DOHH2 (cell line): Measurements from ENCODE around the gene GPR27.

Experiments used
- H3F3A ChIP-seq: fragments of 200-600 bp; sonication (generic), shearing (Covaris generic); 2 replicates; pipeline ENCODE4 v1.6.0; 2016; ENCODE audit warnings: antibody characterized with exemption, mild to moderate bottlenecking; ENCODE audit not compliant: control insufficient read depth, insufficient read depth
- H3K27ac ChIP-seq: fragments of 200-600 bp; sonication (generic); 2 replicates; pipeline ENCODE4 v1.5.1; 2014; ENCODE audit warnings: low read depth, mild to moderate bottlenecking, low read length, moderate library complexity
- H3K27me3 ChIP-seq: fragments of 200-600 bp; sonication (generic); 2 replicates; pipeline ENCODE4 v1.6.1; 2014; ENCODE audit warnings: mild to moderate bottlenecking, low read length, mixed read lengths; ENCODE audit not compliant: control insufficient read depth
- H3K36me3 ChIP-seq: fragments of 200-600 bp; sonication (generic); 2 replicates; pipeline ENCODE4 v1.6.1; 2014; ENCODE audit warnings: mild to moderate bottlenecking, low read length, moderate library complexity, mixed read lengths; ENCODE audit not compliant: control insufficient read depth
- H3K4me1 ChIP-seq: fragments of 200-600 bp; sonication (generic); 2 replicates; pipeline ENCODE4 v1.6.1; 2014; ENCODE audit warnings: mild to moderate bottlenecking, low read length, mixed read lengths; ENCODE audit not compliant: control insufficient read depth
- H3K4me2 ChIP-seq: fragments of 200-600 bp; sonication (generic); 2 replicates; pipeline ENCODE4 v1.6.0; 2014; ENCODE audit warnings: mild to moderate bottlenecking, low read length, moderate library complexity
- H3K4me3 ChIP-seq: fragments of 200-600 bp; sonication (generic); 2 replicates; pipeline ENCODE4 v1.5.1; 2014; ENCODE audit warnings: mild to moderate bottlenecking, low read length, mixed read lengths
- H3K79me2 ChIP-seq: fragments of 200-600 bp; sonication (generic); 2 replicates; pipeline ENCODE4 v1.6.1; 2014; ENCODE audit warnings: mild to moderate bottlenecking, low read length, mixed read lengths; ENCODE audit not compliant: control insufficient read depth
- H3K9me2 ChIP-seq: fragments of 200-600 bp; sonication (generic); replicated peaks from 2 replicates; pipeline ENCODE4 v1.6.1; 2014; ENCODE audit warnings: mild to moderate bottlenecking, low read length, mixed read lengths; ENCODE audit not compliant: control insufficient read depth
- H3K9me3 ChIP-seq: fragments of 200-600 bp; sonication (generic); 2 replicates; pipeline ENCODE4 v1.6.1; 2014; ENCODE audit warnings: antibody characterized with exemption, low read length, mixed read lengths; ENCODE audit not compliant: control insufficient read depth, insufficient read depth
- H4K20me1 ChIP-seq: fragments of 200-600 bp; sonication (generic); 2 replicates; pipeline ENCODE4 v1.6.0; 2014; ENCODE audit warnings: low read depth, mild to moderate bottlenecking, antibody characterized with exemption, low read length, moderate library complexity; ENCODE audit not compliant: control insufficient read depth, insufficient read depth
- EZH2phosphoT487 ChIP-seq: fragments of 200-600 bp; sonication (generic); IDR thresholded peaks from 2 replicates; pipeline ENCODE4 v1.6.1; 2017; ENCODE audit warnings: borderline replicate concordance, mild to moderate bottlenecking, antibody characterized with exemption, low read length, moderate library complexity, mixed read lengths
- TF ChIP-seq, protein P1 (sequence below): fragments of 200-600 bp; sonication (generic); IDR thresholded peaks from one replicate; pipeline ENCODE4 v1.5.1; 2014; ENCODE audit warnings: antibody characterized with exemption, mild to moderate bottlenecking, low read depth, low read length; ENCODE audit not compliant: poor library complexity, severe bottlenecking

Gene GPR27

DNA sequence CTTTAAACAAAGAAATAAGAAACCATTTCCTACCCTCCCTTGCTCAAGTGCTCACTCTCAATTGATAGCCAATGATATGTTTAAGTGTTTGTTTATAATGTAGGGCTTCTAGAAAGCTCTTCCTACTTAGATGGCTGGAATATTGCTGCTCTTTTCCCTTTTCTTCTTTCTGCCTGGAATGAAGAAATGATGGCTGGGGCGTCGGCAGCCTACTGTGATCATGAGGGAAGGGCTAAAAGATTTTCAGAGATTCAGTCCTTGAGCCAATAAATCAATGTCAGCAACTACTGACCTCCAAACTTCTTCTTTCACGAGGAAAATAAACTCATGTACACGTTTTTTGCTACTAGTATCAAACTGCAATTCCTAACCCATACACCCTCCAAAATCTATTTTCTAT, 2.1 kb upstream of the GPR27 start:
- no peaks in the 10 kb centered on the region for H3K9me3 ChIP-seq
- no peaks in the 10 kb centered on the region for H3K36me3 ChIP-seq
- no peaks in the 10 kb centered on the region for H3K4me1 ChIP-seq
- no peaks in the 10 kb centered on the region for H3K27me3 ChIP-seq
- TF ChIP-seq EZH2phosphoT487, result no peak
- TF ChIP-seq, protein P1, sequence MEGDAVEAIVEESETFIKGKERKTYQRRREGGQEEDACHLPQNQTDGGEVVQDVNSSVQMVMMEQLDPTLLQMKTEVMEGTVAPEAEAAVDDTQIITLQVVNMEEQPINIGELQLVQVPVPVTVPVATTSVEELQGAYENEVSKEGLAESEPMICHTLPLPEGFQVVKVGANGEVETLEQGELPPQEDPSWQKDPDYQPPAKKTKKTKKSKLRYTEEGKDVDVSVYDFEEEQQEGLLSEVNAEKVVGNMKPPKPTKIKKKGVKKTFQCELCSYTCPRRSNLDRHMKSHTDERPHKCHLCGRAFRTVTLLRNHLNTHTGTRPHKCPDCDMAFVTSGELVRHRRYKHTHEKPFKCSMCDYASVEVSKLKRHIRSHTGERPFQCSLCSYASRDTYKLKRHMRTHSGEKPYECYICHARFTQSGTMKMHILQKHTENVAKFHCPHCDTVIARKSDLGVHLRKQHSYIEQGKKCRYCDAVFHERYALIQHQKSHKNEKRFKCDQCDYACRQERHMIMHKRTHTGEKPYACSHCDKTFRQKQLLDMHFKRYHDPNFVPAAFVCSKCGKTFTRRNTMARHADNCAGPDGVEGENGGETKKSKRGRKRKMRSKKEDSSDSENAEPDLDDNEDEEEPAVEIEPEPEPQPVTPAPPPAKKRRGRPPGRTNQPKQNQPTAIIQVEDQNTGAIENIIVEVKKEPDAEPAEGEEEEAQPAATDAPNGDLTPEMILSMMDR, result no peak
- H4K20me1 ChIP-seq, result no peaks in the 10 kb centered on the region
- no peaks in the 10 kb centered on the region for H3F3A ChIP-seq
- H3K27ac ChIP-seq, result no peak overlapping the region
- no peak overlapping the region for H3K4me3 ChIP-seq
- no peak overlapping the region for H3K4me2 ChIP-seq
- H3K9me2 ChIP-seq, result no peaks in the 10 kb centered on the region
- no peaks in the 10 kb centered on the region for H3K79me2 ChIP-seq

DNA sequence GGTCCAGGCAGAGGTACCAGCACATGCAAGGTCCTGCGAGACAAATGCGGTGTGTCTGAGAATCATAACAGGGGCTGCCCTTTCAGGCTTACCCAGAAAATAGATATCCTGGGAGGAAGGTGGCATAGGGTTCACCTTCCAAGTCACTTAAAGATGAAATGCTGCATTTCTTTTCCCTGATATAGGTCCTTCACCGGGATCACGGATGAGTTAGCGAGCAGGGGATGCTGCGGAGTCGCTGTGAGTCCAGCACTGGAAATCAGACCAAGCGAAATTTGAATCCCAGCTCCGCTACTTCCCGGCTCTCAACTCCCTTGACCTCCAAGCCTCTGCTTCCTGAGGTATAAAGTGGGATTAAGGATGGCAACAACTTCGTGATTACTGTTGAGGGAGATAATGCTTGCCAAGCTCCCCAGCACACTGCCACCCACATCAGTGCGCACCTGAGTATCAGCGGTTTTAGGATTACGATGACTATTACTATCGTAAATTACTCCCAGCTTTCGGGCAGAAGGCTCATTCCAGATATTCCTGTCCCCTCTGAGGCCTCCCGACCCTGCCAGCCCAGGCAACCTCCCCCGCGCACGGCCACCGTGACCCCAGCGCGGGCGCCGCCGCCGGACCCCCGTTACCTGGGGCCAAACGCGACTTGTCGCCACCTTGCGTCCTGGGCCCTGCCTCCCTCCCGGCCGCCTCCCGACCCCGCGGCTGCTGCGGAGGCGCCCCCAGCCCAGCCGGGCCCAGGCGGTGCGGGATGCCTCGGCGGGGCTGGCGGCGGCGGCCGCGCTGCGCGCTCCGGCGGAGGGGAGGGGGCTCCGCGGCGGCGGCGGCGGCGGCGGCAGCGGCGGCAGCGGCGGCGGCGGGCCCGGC, 589 bp upstream of the GPR27 start:
- H3K4me3 ChIP-seq, result no peak overlapping the region
- H4K20me1 ChIP-seq, result no peaks in the 10 kb centered on the region
- H3F3A ChIP-seq, result no peaks in the 10 kb centered on the region
- no peaks in the 10 kb centered on the region for H3K9me3 ChIP-seq
- H3K79me2 ChIP-seq, result no peaks in the 10 kb centered on the region
- H3K36me3 ChIP-seq, result no peaks in the 10 kb centered on the region
- no peak overlapping the region for H3K4me2 ChIP-seq
- no peaks in the 10 kb centered on the region for H3K9me2 ChIP-seq
- H3K27me3 ChIP-seq, result no peaks in the 10 kb centered on the region; the same call in 1 of the 2 replicates
- no peak overlapping the region for H3K27ac ChIP-seq
- no peaks in the 10 kb centered on the region for H3K4me1 ChIP-seq
- TF ChIP-seq, protein P1, result no peak
- TF ChIP-seq EZH2phosphoT487, result no peak

DNA sequence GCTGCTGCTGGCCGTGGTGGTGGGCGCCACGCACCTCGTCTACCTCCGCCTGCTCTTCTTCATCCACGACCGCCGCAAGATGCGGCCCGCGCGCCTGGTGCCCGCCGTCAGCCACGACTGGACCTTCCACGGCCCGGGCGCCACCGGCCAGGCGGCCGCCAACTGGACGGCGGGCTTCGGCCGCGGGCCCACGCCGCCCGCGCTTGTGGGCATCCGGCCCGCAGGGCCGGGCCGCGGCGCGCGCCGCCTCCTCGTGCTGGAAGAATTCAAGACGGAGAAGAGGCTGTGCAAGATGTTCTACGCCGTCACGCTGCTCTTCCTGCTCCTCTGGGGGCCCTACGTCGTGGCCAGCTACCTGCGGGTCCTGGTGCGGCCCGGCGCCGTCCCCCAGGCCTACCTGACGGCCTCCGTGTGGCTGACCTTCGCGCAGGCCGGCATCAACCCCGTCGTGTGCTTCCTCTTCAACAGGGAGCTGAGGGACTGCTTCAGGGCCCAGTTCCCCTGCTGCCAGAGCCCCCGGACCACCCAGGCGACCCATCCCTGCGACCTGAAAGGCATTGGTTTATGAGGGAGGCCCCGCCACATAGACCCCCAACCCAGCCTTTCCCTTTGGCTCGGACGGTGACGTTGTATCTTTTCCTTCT, 1.1 kb downstream of the GPR27 start:
- Histone ChIP-seq H3K4me1 (no peaks in the 10 kb centered on the region), H3K79me2 (no peaks in the 10 kb centered on the region), H3K4me2 (no peak overlapping the region), H3K27ac (no peak overlapping the region), H3K9me3 (no peaks in the 10 kb centered on the region), H4K20me1 (no peaks in the 10 kb centered on the region), H3K27me3 (no peaks in the 10 kb centered on the region; the same call in 1 of the 2 replicates), H3K4me3 (no peak overlapping the region), H3F3A (no peaks in the 10 kb centered on the region), H3K9me2 (no peaks in the 10 kb centered on the region), H3K36me3 (no peaks in the 10 kb centered on the region)
- TF ChIP-seq, protein P1, result no peak
- TF ChIP-seq EZH2phosphoT487, result no peak
